Measurements from ENCODE around the gene HLA-DMB. TPM values are rescaled to one million over a fixed set of nuclear protein-coding genes. Genes with fewer than 3 reads are reported as not detected.

Gene HLA-DMB
- total and polyA plus RNA-seq, 2 experiments from 2014 or later = not detected

DNA sequence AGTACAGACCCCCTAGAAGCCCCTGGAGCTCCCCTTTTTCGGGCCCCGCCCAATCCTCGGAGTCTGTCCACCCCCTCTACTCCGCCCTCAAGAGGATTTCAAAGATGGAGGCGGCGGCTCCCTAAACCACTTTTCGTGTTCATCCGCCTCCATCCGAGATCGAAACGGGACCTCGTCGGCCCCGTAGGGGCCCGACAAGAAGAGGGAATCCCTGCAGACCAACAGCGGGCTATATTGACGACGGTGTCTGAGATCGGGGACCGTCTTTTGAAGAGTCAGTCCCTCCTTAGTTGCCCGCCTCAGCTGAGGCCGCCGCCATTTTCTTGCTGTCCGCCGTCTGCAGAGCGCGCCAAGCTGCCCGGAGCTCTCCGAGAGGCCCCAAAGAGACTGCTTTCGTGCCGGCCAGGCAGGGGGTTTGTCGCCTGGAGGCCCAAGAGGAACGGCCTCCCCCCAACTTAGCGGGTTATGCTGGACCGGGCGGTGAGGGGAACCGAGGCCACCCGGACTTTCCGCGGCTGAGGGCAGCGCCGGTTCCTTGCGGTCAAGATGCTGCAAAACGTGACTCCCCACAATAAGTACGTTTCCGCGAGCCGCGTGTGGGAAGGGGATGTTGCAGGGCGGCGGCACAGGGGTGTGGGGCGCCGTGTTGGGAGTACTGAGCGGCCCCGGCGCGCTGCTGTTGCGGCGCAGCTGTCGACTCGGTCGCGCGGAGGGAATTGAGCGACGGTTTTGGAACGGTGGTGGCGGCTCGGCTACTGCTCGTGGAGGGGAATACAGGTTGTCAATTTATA lies 31.7 kb upstream of the HLA-DMB start:
- no peaks in the 10 kb centered on the region for H3K27me3 ChIP-seq (replicated peaks; ENCODE audit: insufficient read depth)
- peak overlapping the region; percentile 92 for H3K4me3 ChIP-seq
- no peaks in the 10 kb centered on the region for H3K9me2 ChIP-seq (ENCODE audit: insufficient read depth)
- peak overlapping the region; percentile 92 for H3K9ac ChIP-seq
- H3F3A ChIP-seq (ENCODE audit: insufficient read depth) = peaks cover 57% of the 10 kb centered on the region
- H3K27ac ChIP-seq = peak overlapping the region; percentile 67
- H2AFZ ChIP-seq = no peak overlapping the region
- in situ Hi-C loops (cut with MboI) = no loop called here
- H3K79me2 ChIP-seq (ENCODE audit: insufficient read depth) = peaks cover 62% of the 10 kb centered on the region
- TF ChIP-seq EZH2 (IDR thresholded peaks at IDR 0.05; ENCODE audit: insufficient read depth, poor library complexity, severe bottlenecking) (no peak), EZH2phosphoT487 (IDR thresholded peaks at IDR 0.05; ENCODE audit: insufficient read depth, low read depth) (no peak)
- peaks cover 51% of the 10 kb centered on the region for H3K36me3 ChIP-seq (ENCODE audit: low read depth)
- peaks cover 43% of the 10 kb centered on the region for H4K20me1 ChIP-seq (ENCODE audit: insufficient read depth)
- 0 to 1% methylated on average over 62 to 70 of the region's 70 CpGs for WGBS, 2 experiments (ENCODE audit: low coverage in 1 of 2, low lambda C conversion rate in 2 of 2, missing lambda C conversion rate in 2 of 2)
- DNase-seq = peak; percentile 57
- peaks cover 7% of the 10 kb centered on the region for H3K4me1 ChIP-seq (ENCODE audit: insufficient read depth)
- peak overlapping the region; percentile 87 for H3K4me2 ChIP-seq (ENCODE audit: unreplicated experiment)
- no peaks in the 10 kb centered on the region for H3K9me3 ChIP-seq (ENCODE audit: low read depth)

DNA sequence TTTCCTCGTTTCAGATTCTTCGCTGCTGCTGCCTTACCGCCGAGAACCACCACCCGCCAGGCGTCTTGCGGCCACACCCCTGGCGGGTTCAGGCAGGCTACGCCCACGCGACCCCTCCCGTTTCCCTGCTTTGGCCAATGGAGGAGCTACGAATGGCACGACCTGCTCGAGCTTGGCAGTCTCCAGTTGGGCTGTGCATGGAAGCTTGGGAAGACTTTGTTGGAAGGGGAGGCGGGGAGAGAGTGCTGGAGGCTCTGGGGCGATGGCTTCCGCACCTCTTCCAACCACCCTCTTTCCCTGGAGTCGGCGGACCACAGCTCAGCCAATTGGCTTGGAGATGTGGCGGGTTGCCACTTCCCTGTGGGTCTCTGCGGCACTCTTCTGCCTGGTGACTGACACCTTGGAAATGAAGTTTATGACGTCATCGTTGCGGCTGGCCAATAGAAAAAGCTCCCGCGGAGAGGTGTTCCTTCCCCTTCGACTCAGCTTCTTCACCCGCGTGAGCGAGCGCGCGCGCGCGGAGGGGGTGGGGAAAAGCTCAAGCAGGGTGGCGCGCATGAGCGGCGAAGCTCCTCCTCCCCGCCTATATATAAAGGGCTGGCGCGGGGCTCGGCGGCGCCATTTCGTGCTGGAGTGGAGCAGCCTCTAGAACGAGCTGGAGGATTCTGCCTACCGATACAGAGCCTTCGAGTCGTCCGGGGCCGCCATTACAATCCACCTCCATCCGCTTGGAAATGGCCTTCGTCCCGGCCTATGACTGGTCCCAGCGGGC lies 30.9 kb upstream of the HLA-DMB start:
- Histone ChIP-seq H3K9me2 (ENCODE audit: insufficient read depth) (no peaks in the 10 kb centered on the region), H3K36me3 (ENCODE audit: low read depth) (peaks cover 43% of the 10 kb centered on the region), H3K4me2 (ENCODE audit: unreplicated experiment) (peak overlapping the region; percentile 92), H3K79me2 (ENCODE audit: insufficient read depth) (peaks cover 62% of the 10 kb centered on the region), H3K4me3 (peak overlapping the region; percentile 92), H3F3A (ENCODE audit: insufficient read depth) (peaks cover 57% of the 10 kb centered on the region), H3K4me1 (ENCODE audit: insufficient read depth) (peaks cover 14% of the 10 kb centered on the region), H4K20me1 (ENCODE audit: insufficient read depth) (peaks cover 38% of the 10 kb centered on the region), H3K27ac (peak overlapping the region; percentile 100), H3K9me3 (ENCODE audit: low read depth) (no peaks in the 10 kb centered on the region), H3K27me3 (replicated peaks; ENCODE audit: insufficient read depth) (no peaks in the 10 kb centered on the region), H2AFZ (no peak overlapping the region), H3K9ac (peak overlapping the region; percentile 99)
- peak; percentile 99 for DNase-seq
- 2% methylated on average over 44 of the region's 58 CpGs for WGBS, 2 experiments (ENCODE audit: low coverage in 1 of 2, low lambda C conversion rate in 2 of 2, missing lambda C conversion rate in 2 of 2)
- TF ChIP-seq EZH2phosphoT487 (IDR thresholded peaks at IDR 0.05; ENCODE audit: insufficient read depth, low read depth) = no peak
- TF ChIP-seq EZH2 (IDR thresholded peaks at IDR 0.05; ENCODE audit: insufficient read depth, poor library complexity, severe bottlenecking) = no peak
- in situ Hi-C loops (cut with MboI) = no loop called here

DNA sequence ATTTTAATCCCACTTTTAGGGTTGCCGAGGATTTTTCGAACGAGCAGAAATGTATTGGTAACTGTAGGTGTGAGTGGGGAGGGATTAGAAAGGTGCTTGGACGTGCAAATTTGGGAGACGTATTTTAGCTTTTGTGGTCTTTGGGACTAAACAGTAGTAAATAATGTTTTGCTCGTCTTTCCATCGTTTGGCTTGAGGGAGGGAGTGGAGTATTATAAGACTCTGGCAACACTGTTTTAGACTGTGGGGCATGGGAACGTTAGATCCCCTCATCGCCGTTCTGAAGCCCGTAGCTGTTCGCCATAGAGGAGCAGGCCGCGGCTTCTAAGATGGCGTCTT lies 30.4 kb upstream of the HLA-DMB start:
- H3K4me2 ChIP-seq (ENCODE audit: unreplicated experiment) = peak overlapping the region; percentile 92
- 1% methylated on average over 15 of the region's 15 CpGs for WGBS, 2 experiments (ENCODE audit: low coverage in 1 of 2, low lambda C conversion rate in 2 of 2, missing lambda C conversion rate in 2 of 2)
- H3K9me3 ChIP-seq (ENCODE audit: low read depth) = no peaks in the 10 kb centered on the region
- H4K20me1 ChIP-seq (ENCODE audit: insufficient read depth) = peaks cover 33% of the 10 kb centered on the region
- peaks cover 38% of the 10 kb centered on the region for H3K36me3 ChIP-seq (ENCODE audit: low read depth)
- H3K27me3 ChIP-seq (replicated peaks; ENCODE audit: insufficient read depth) = no peaks in the 10 kb centered on the region
- in situ Hi-C loops (cut with MboI) = no loop called here
- H3F3A ChIP-seq (ENCODE audit: insufficient read depth) = peaks cover 52% of the 10 kb centered on the region
- H3K9ac ChIP-seq = peak overlapping the region; percentile 99
- TF ChIP-seq EZH2phosphoT487 (IDR thresholded peaks at IDR 0.05; ENCODE audit: insufficient read depth, low read depth) (no peak), EZH2 (IDR thresholded peaks at IDR 0.05; ENCODE audit: insufficient read depth, poor library complexity, severe bottlenecking) (no peak)
- H3K79me2 ChIP-seq (ENCODE audit: insufficient read depth) = peaks cover 62% of the 10 kb centered on the region
- peaks cover 20% of the 10 kb centered on the region for H3K4me1 ChIP-seq (ENCODE audit: insufficient read depth)
- H3K4me3 ChIP-seq = peak overlapping the region; percentile 87
- H3K27ac ChIP-seq = peak overlapping the region; percentile 100
- no peak for DNase-seq
- H2AFZ ChIP-seq = no peak overlapping the region
- no peaks in the 10 kb centered on the region for H3K9me2 ChIP-seq (ENCODE audit: insufficient read depth)

DNA sequence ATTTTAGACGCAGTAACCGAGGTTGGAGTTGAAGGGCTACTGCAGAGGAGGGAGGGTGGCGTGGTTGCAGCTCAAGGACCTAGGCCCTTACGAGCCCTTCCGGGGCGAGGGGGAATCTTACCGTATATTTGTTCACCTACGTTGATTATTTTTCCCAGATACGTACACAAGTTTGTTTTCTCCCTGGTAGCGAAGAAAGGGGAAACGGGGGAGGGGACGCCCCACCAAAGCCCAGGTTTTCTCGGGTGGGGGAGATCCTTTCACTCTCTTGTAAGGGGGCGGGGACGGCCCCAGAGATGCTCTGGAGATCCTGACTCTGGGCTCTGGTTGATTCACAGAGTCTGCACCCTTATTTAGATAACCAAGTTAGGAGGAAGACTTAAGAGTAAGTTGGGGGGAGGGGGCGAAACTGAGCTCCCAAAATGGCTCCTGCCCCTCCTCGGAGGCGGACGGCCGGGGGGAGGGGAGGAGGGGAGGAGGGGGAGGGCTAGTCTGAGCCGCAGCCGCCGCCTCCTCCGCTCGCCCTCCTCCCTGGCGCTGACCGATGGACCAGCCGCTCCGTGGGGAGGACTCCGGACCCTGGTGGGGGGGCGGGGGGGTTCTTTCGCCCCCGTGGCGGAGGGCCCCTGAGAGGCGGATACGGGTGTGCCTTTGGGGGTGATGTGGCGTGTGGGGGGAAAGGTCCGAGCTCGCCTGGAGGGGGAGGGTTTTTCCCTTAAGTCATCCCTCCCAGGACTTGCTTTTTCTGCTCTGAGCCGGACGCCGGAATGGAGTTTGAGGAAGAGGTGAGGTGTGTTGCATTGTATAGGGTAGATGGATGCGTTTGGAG lies 29.8 kb upstream of the HLA-DMB start:
- Histone ChIP-seq H3K9me2 (ENCODE audit: insufficient read depth) (no peaks in the 10 kb centered on the region), H3K27me3 (replicated peaks; ENCODE audit: insufficient read depth) (no peaks in the 10 kb centered on the region), H3K27ac (peak overlapping the region; percentile 100), H3K4me2 (ENCODE audit: unreplicated experiment) (peak overlapping the region; percentile 96), H3K4me3 (peak overlapping the region; percentile 87), H3K36me3 (ENCODE audit: low read depth) (peaks cover 32% of the 10 kb centered on the region), H3K9ac (peak overlapping the region; percentile 99), H4K20me1 (ENCODE audit: insufficient read depth) (peaks cover 29% of the 10 kb centered on the region), H3K4me1 (ENCODE audit: insufficient read depth) (peaks cover 21% of the 10 kb centered on the region), H2AFZ (no peak overlapping the region), H3K79me2 (ENCODE audit: insufficient read depth) (peaks cover 62% of the 10 kb centered on the region), H3K9me3 (ENCODE audit: low read depth) (no peaks in the 10 kb centered on the region), H3F3A (ENCODE audit: insufficient read depth) (peaks cover 46% of the 10 kb centered on the region)
- WGBS, 2 experiments (ENCODE audit: low coverage in 1 of 2, low lambda C conversion rate in 2 of 2, missing lambda C conversion rate in 2 of 2) = 2 to 3% methylated on average over 21 to 43 of the region's 43 CpGs
- in situ Hi-C loops (cut with MboI) = no loop called here
- TF ChIP-seq EZH2 (IDR thresholded peaks at IDR 0.05; ENCODE audit: insufficient read depth, poor library complexity, severe bottlenecking) (no peak), EZH2phosphoT487 (IDR thresholded peaks at IDR 0.05; ENCODE audit: insufficient read depth, low read depth) (no peak)
- peak; percentile 94 for DNase-seq
